Endothelial cell of umbilical vein (primary cell): ENCODE measurements around the gene NTMT2.

Experiments
- POLR2AphosphoS5 ChIP-seq: IDR thresholded peaks from 2 replicates; pipeline ENCODE4 v1.6.1; 2012; ENCODE audit warnings: low read depth, mild to moderate bottlenecking, control low read depth, low read length, moderate library complexity; ENCODE audit not compliant: insufficient read depth
- TF ChIP-seq, protein P1 (sequence below), 2 donors: IDR thresholded peaks; 1 replicate in 1 of 2; 2 replicates in 1 of 2; pipeline ENCODE4 v1.5.1; 2011; ENCODE audit warnings: low read length in 2 of 2, mild to moderate bottlenecking in 2 of 2, moderate library complexity in 2 of 2, control low read depth in 1 of 2, inconsistent platforms in 1 of 2, low read depth in 1 of 2; ENCODE audit not compliant: insufficient read depth in 1 of 2; ENCODE audit errors: extremely low read depth in 1 of 2

- TF ChIP-seq, protein P1, sequence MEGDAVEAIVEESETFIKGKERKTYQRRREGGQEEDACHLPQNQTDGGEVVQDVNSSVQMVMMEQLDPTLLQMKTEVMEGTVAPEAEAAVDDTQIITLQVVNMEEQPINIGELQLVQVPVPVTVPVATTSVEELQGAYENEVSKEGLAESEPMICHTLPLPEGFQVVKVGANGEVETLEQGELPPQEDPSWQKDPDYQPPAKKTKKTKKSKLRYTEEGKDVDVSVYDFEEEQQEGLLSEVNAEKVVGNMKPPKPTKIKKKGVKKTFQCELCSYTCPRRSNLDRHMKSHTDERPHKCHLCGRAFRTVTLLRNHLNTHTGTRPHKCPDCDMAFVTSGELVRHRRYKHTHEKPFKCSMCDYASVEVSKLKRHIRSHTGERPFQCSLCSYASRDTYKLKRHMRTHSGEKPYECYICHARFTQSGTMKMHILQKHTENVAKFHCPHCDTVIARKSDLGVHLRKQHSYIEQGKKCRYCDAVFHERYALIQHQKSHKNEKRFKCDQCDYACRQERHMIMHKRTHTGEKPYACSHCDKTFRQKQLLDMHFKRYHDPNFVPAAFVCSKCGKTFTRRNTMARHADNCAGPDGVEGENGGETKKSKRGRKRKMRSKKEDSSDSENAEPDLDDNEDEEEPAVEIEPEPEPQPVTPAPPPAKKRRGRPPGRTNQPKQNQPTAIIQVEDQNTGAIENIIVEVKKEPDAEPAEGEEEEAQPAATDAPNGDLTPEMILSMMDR (IDR thresholded peaks at IDR 0.05; ENCODE audit: extremely low read depth in 1 of 2, insufficient read depth in 1 of 2, low read depth in 1 of 2, low read length in 2 of 2) = no peak
- TF ChIP-seq POLR2AphosphoS5 = no peak
Observed at GRCh38 chr1:170162459-170163246, 16.9 kb downstream of the NTMT2 start.
